Gastrocnemius medialis (tissue), 4 donors: ENCODE data around the gene RNF40.

Experiments
- CTCF ChIP-seq, 5 experiments: fragments of 450-650 bp in 3 of 5; fragments of 200-600 bp in 2 of 5; sonication (generic) in 2 of 5; IDR thresholded peaks in 4 of 5; conservative IDR thresholded peaks in 1 of 5; 1 replicate in 4 of 5; 2 replicates in 1 of 5; pipeline ENCODE4 v1.5.1; 2016 to 2019; ENCODE audit warnings: antibody characterized with exemption in 5 of 5, mild to moderate bottlenecking in 3 of 5, moderate library complexity in 3 of 5
- POLR2A ChIP-seq, 2 donors: fragments of 450-650 bp; IDR thresholded peaks; one replicate each; pipeline ENCODE4 v1.6.1; 2017; ENCODE audit warnings: antibody characterized with exemption in 2 of 2, mild to moderate bottlenecking in 2 of 2, moderate library complexity in 2 of 2

DNA sequence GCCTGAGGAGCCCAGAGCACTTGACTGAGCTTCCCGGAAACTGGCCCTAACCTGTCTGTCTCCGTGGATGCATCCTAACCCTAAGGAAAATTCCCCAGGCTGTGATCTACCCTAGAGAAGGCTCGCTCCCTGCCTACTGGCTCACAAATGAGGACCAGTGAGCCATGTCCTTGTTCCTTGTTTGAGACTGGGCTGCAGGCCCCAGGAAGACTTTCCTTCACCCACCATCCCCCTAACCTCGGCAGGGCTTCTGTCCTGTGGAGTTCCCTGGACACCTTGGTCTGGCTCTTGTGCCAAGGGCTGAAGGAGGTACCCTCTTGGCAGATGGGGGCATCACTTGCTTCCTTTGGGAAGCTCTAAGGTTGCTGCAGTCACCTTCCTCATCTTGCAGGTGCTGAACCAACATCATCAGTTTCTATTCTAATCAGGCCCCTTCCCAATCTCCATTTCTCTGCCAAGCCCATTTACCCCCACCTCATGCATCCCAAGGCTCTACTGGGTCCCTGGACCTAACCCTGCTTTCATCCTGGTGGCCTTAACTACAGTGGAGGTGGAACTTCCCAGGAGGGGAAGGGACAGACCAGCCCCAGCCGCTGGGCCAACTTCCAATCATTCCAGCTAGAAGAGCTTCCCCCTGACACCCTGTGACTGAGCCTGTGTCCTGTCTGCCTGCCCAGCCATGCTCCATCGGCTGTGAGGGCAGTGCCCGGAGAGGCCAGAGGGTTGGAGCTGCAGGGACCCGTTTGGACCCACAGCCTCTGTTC, 12.4 kb downstream of the RNF40 start:
- TF ChIP-seq CTCF (IDR thresholded peaks at IDR 0.05 in 4 of 5, conservative IDR thresholded peaks at IDR 0.05 in 1 of 5) (no peak), POLR2A (IDR thresholded peaks at IDR 0.05) (no peak)
